Measurements from ENCODE around the gene CALHM3. TPM values are rescaled to one million over a fixed set of nuclear protein-coding genes. Genes with fewer than 3 reads are reported as not detected.
A peak's percentile ranks its signal among the peaks of the same experiment; 100 is the strongest.

Gene CALHM3
- total RNA-seq, 4 donors from 2014 or later, result not detected

GRCh38 chr10:103445366-103445765 lies 33.7 kb downstream of the CALHM3 start:
- no peak for DNase-seq
- H3K4me3 ChIP-seq, result no peak overlapping the region
- no peaks in the 10 kb centered on the region for H3K27me3 ChIP-seq
- H3K9me3 ChIP-seq, result no peaks in the 10 kb centered on the region
- peaks cover 18 to 52% of the 10 kb centered on the region in 2 donors for H3K4me1 ChIP-seq
- TF ChIP-seq POLR2A (IDR thresholded peaks at IDR 0.05), result no peak
- intact Hi-C loops (cut with DNase I; ENCODE audit: low total_unique reads), result no loop called here
- H3K36me3 ChIP-seq, result no peaks in the 10 kb centered on the region
- H3K27ac ChIP-seq, result peak overlapping the region; percentile 91 to 94

GRCh38 chr10:103444478-103444877 lies 34.6 kb downstream of the CALHM3 start:
- no peaks in the 10 kb centered on the region for H3K36me3 ChIP-seq
- intact Hi-C loops (cut with DNase I; ENCODE audit: low total_unique reads), result no loop called here
- no peak overlapping the region for H3K4me3 ChIP-seq
- peak overlapping the region; percentile 91 to 94 for H3K27ac ChIP-seq
- TF ChIP-seq POLR2A (IDR thresholded peaks at IDR 0.05), result no peak
- TF ChIP-seq CTCF (IDR thresholded peaks at IDR 0.05), result no peak
- H3K4me1 ChIP-seq, result peaks cover 18 to 44% of the 10 kb centered on the region in 2 donors
- H3K27me3 ChIP-seq, result no peaks in the 10 kb centered on the region
- no peak for DNase-seq
- H3K9me3 ChIP-seq, result no peaks in the 10 kb centered on the region

GRCh38 chr10:103443475-103444185 lies 35.4 kb downstream of the CALHM3 start:
- TF ChIP-seq CTCF (IDR thresholded peaks at IDR 0.05) (no peak), POLR2A (IDR thresholded peaks at IDR 0.05) (no peak)
- no peak for DNase-seq
- Histone ChIP-seq H3K27me3 (no peaks in the 10 kb centered on the region), H3K9me3 (no peaks in the 10 kb centered on the region), H3K4me3 (no peak overlapping the region), H3K36me3 (no peaks in the 10 kb centered on the region), H3K4me1 (peaks cover 18 to 35% of the 10 kb centered on the region in 2 donors), H3K27ac (peak overlapping the region; percentile 91 to 94)
- intact Hi-C loops (cut with DNase I; ENCODE audit: low total_unique reads), result no loop called here

GRCh38 chr10:103442031-103442461 lies 37.0 kb downstream of the CALHM3 start:
- peak; percentile 77 to 85 for DNase-seq
- H3K27me3 ChIP-seq, result no peaks in the 10 kb centered on the region
- no peak overlapping the region for H3K4me3 ChIP-seq
- TF ChIP-seq CTCF (IDR thresholded peaks at IDR 0.05) (no peak), POLR2A (IDR thresholded peaks at IDR 0.05) (no peak)
- H3K27ac ChIP-seq, result peak overlapping the region; percentile 91 to 94
- peaks cover 11 to 19% of the 10 kb centered on the region in 2 donors for H3K4me1 ChIP-seq
- intact Hi-C loops (cut with DNase I; ENCODE audit: low total_unique reads), result no loop called here
- no peaks in the 10 kb centered on the region for H3K9me3 ChIP-seq
- H3K36me3 ChIP-seq, result no peaks in the 10 kb centered on the region

GRCh38 chr10:103441611-103442010 lies 37.4 kb downstream of the CALHM3 start:
- intact Hi-C loops (cut with DNase I; ENCODE audit: low total_unique reads), result no loop called here
- TF ChIP-seq CTCF (IDR thresholded peaks at IDR 0.05), result no peak
- no peak for DNase-seq
- no peak overlapping the region for H3K4me3 ChIP-seq
- H3K4me1 ChIP-seq, result peaks cover 11 to 15% of the 10 kb centered on the region in 2 donors
- no peaks in the 10 kb centered on the region for H3K9me3 ChIP-seq
- no peaks in the 10 kb centered on the region for H3K36me3 ChIP-seq
- H3K27me3 ChIP-seq, result no peaks in the 10 kb centered on the region
- H3K27ac ChIP-seq, result peak overlapping the region; percentile 91 to 94
